HG02884 (cell line): ENCODE results near the gene GPR62.
"Not testable (repeated sequence)": the region's sequence is repeated elsewhere in the genome, so short reads cannot be mapped to it uniquely, and the experiment has no call there.

Source experiments
- ATAC-seq: cut with Tn5 transposase; IDR thresholded peaks from one replicate; pipeline ENCODE4 v1.9.1; 2021; ENCODE audit warnings: mild to moderate bottlenecking, moderate library complexity; ENCODE audit not compliant: unreplicated experiment

The GPR62 gene

GRCh38 chr3:51955175-51955892 lies at the start of gene GPR62:
Gene GPR62, plus strand, starts transcription at chr3:51955381. Its CDS starts 272 bp downstream, at chr3:51955653.
- no peak for ATAC-seq

GRCh38 chr3:51908026-51908425 lies 47.2 kb upstream of the GPR62 start:
- ATAC-seq = no peak

- ATAC-seq = no peak
These were observed 38.8 kb upstream of the GPR62 start for GRCh38 chr3:51916418-51916817.

- ATAC-seq = no peak
These were observed 34.1 kb upstream of the GPR62 start for GRCh38 chr3:51921081-51921578.

GRCh38 chr3:51927061-51927977 lies 27.9 kb upstream of the GPR62 start:
- ATAC-seq = no peak

GRCh38 chr3:51928438-51928837 lies 26.7 kb upstream of the GPR62 start:
- no peak for ATAC-seq

GRCh38 chr3:51928981-51929380 lies 26.2 kb upstream of the GPR62 start:
- not testable (repeated sequence) for ATAC-seq

GRCh38 chr3:51929420-51930003 lies 25.7 kb upstream of the GPR62 start:
- ATAC-seq = no peak

- no peak for ATAC-seq
These were observed 24.7 kb upstream of the GPR62 start for GRCh38 chr3:51930439-51930838.

GRCh38 chr3:51931756-51932155 lies 23.4 kb upstream of the GPR62 start:
- no peak for ATAC-seq

- ATAC-seq = no peak
These were observed 22.5 kb upstream of the GPR62 start for GRCh38 chr3:51932471-51933370.

GRCh38 chr3:51933471-51934138 lies 21.6 kb upstream of the GPR62 start:
- no peak for ATAC-seq

- ATAC-seq = no peak
These were observed 20.9 kb upstream of the GPR62 start for GRCh38 chr3:51934139-51934850.

GRCh38 chr3:51934991-51935885 lies 19.9 kb upstream of the GPR62 start:
- no peak for ATAC-seq

- ATAC-seq = no peak
These were observed 19.1 kb upstream of the GPR62 start for GRCh38 chr3:51935886-51936755.

- ATAC-seq = no peak
These were observed 18.2 kb upstream of the GPR62 start for GRCh38 chr3:51937014-51937413.
